IMR-90 (cell line): ENCODE results near the gene ZMIZ1. TPM values are rescaled to one million over a fixed set of nuclear protein-coding genes. Genes with fewer than 3 reads are reported as not detected.

ENCODE experiments used
- ATAC-seq: fragments of 200-7000 bp; cut with Tn5 transposase; 2 replicates; pipeline ENCODE4 v1.9.1; 2020; ENCODE audit warnings: low read depth, mild to moderate bottlenecking, moderate library complexity
- BruUV-seq: library from RNA; stranded (reverse); fragments of 400-500 nt; replicated peaks from 2 replicates; lab custom pipeline; 2021; lab: Mats Ljungman, UMichigan
- CTCF ChIA-PET: fragments of 300-600 bp; formaldehyde crosslinking; extraction: SDS; loops from one replicate; lab custom pipeline; 2021; ENCODE audit warnings: antibody characterized with exemption; lab: Yijun Ruan, JAX
- POLR2A ChIA-PET: fragments of 300-600 bp; sonication (Branson Sonifier 250); formaldehyde crosslinking; loops from one replicate; lab custom pipeline; 2022; ENCODE audit warnings: antibody characterized with exemption; ENCODE audit not compliant: unreplicated experiment; lab: Charles Lee
- DNase-seq: peaks from one replicate; pipeline ENCODE4 v3.0.0; 2013
- H2AFZ ChIP-seq: replicated peaks from 2 replicates; pipeline ENCODE3; 2013; ENCODE audit warnings: low read length, mild to moderate bottlenecking; ENCODE audit not compliant: poor library complexity
- H2AK5ac ChIP-seq: 2 replicates; pipeline ENCODE4 v1.6.1; 2013; ENCODE audit warnings: low read depth, low read length, inconsistent platforms
- H2AK9ac ChIP-seq: replicated peaks from 2 replicates; pipeline ENCODE3; 2013; ENCODE audit warnings: mild to moderate bottlenecking, low read depth, low read length, moderate library complexity; ENCODE audit not compliant: poor library complexity
- H2BK120ac ChIP-seq: 2 replicates; pipeline ENCODE4 v1.6.1; 2013; ENCODE audit warnings: low read depth, low read length, inconsistent platforms
- H2BK15ac ChIP-seq: 3 replicates; pipeline ENCODE4 v1.6.1; 2013; ENCODE audit warnings: low read depth, low read length, inconsistent platforms
- H2BK20ac ChIP-seq: 2 replicates; pipeline ENCODE4 v1.6.1; 2013; ENCODE audit warnings: low read depth, mild to moderate bottlenecking, inconsistent platforms, low read length, moderate library complexity
- H2BK5ac ChIP-seq: 2 replicates; pipeline ENCODE4 v1.6.1; 2013; ENCODE audit warnings: mild to moderate bottlenecking, low read depth, low read length, inconsistent platforms; ENCODE audit not compliant: poor library complexity, severe bottlenecking
- H3K14ac ChIP-seq: replicated peaks from 2 replicates; pipeline ENCODE4 v1.6.1; 2013; ENCODE audit warnings: low read depth, low read length, inconsistent platforms
- H3K18ac ChIP-seq: 2 replicates; pipeline ENCODE4 v1.6.1; 2013; ENCODE audit warnings: low read depth, low read length, control low read depth
- H3K23ac ChIP-seq: 2 replicates; pipeline ENCODE4 v1.6.1; 2013; ENCODE audit warnings: low read depth, low read length, inconsistent platforms
- H3K27ac ChIP-seq: 2 replicates; pipeline ENCODE4 v1.5.1; 2013; ENCODE audit warnings: mild to moderate bottlenecking, control low read depth, low read length; ENCODE audit not compliant: insufficient read depth
- H3K27me3 ChIP-seq: 2 replicates; pipeline ENCODE4 v1.6.1; 2013; ENCODE audit warnings: low read length; ENCODE audit not compliant: control insufficient read depth, insufficient read depth
- H3K36me3 ChIP-seq: 2 replicates; pipeline ENCODE4 v1.6.1; 2013; ENCODE audit warnings: low read length, mixed read lengths; ENCODE audit not compliant: control insufficient read depth, insufficient read depth
- H3K4ac ChIP-seq: 2 replicates; pipeline ENCODE4 v1.6.1; 2013; ENCODE audit warnings: low read depth, low read length, inconsistent platforms
- H3K4me1 ChIP-seq: 2 replicates; pipeline ENCODE4 v1.6.1; 2013; ENCODE audit warnings: low read length, mixed read lengths; ENCODE audit not compliant: control insufficient read depth, insufficient read depth
- H3K4me2 ChIP-seq: 2 replicates; pipeline ENCODE4 v1.6.1; 2013; ENCODE audit warnings: low read depth, mild to moderate bottlenecking, control low read depth, low read length, moderate library complexity
- H3K4me3 ChIP-seq: 2 replicates; pipeline ENCODE4 v1.5.1; 2013; ENCODE audit warnings: low read depth, mild to moderate bottlenecking, control low read depth, low read length, moderate library complexity; ENCODE audit not compliant: insufficient read depth
- H3K56ac ChIP-seq: 2 replicates; pipeline ENCODE4 v1.6.1; 2013; ENCODE audit warnings: low read length, inconsistent platforms; ENCODE audit not compliant: insufficient read depth; ENCODE audit errors: extremely low read depth
- H3K79me1 ChIP-seq, 2 experiments: 2 replicates each; pipeline ENCODE4 v1.6.1; 2013; ENCODE audit warnings: low read length in 2 of 2, inconsistent platforms in 1 of 2, low read depth in 1 of 2
- H3K9ac ChIP-seq: 2 replicates; pipeline ENCODE4 v1.6.1; 2013; ENCODE audit warnings: low read depth, low read length, control low read depth
- H3K9me1 ChIP-seq: 2 replicates; pipeline ENCODE4 v1.6.1; 2013; ENCODE audit warnings: low read length, inconsistent platforms; ENCODE audit not compliant: insufficient read depth
- H3K9me3 ChIP-seq: 2 replicates; pipeline ENCODE4 v1.6.1; 2013; ENCODE audit warnings: low read length; ENCODE audit not compliant: control insufficient read depth, insufficient read depth
- H4K20me1 ChIP-seq: 2 replicates; pipeline ENCODE4 v1.6.1; 2013; ENCODE audit warnings: low read length, inconsistent platforms; ENCODE audit not compliant: insufficient read depth
- H4K5ac ChIP-seq: 2 replicates; pipeline ENCODE4 v1.6.1; 2013; ENCODE audit warnings: mild to moderate bottlenecking, low read depth, low read length, control low read depth
- H4K8ac ChIP-seq, 2 experiments: 2 replicates each; pipeline ENCODE4 v1.6.1; 2013; ENCODE audit warnings: low read depth in 2 of 2, low read length in 2 of 2, control low read depth in 1 of 2, inconsistent platforms in 1 of 2
- H4K91ac ChIP-seq: 2 replicates; pipeline ENCODE4 v1.6.1; 2013; ENCODE audit warnings: low read depth, low read length, inconsistent platforms; ENCODE audit not compliant: insufficient read depth
- BHLHE40 ChIP-seq: fragments of 150-350 bp; IDR thresholded peaks from 2 replicates; pipeline ENCODE4 v1.6.1; 2016; ENCODE audit warnings: mild to moderate bottlenecking, low read depth, low read length
- CHD1 ChIP-seq: IDR thresholded peaks from 2 replicates; pipeline ENCODE4 v1.6.1; 2012; ENCODE audit warnings: low read depth, low read length, improper control_type of control experiment
- RCOR1 ChIP-seq: IDR thresholded peaks from 2 replicates; pipeline ENCODE4 v1.6.1; 2012; ENCODE audit warnings: mild to moderate bottlenecking, low read length, improper control_type of control experiment; ENCODE audit not compliant: insufficient replicate concordance
- RFX5 ChIP-seq: IDR thresholded peaks from 2 replicates; pipeline ENCODE4 v1.8.0; 2012; ENCODE audit warnings: low read depth, mild to moderate bottlenecking, low read length, moderate library complexity
- USF2 ChIP-seq: fragments of 150-350 bp; IDR thresholded peaks from 2 replicates; pipeline ENCODE4 v1.6.1; 2017; ENCODE audit warnings: mild to moderate bottlenecking, antibody characterized with exemption, low read length, low read depth
- WGBS, 2 experiments: methylation state at CpG; one replicate each; pipeline versions ENCODE4 v1.1.5 to v1.1.7; 2013; ENCODE audit warnings: missing lambda C conversion rate in 2 of 2; ENCODE audit not compliant: insufficient read length in 1 of 2; ENCODE audit errors: extremely low coverage in 2 of 2; 5-methylcytosine and 5-hydroxymethylcytosine counted together
- dilution Hi-C: fragments of 300-500 bp; cut with HindIII; formaldehyde crosslinking; loops from one replicate; pipeline ENCODE4 v1.14.3; 2018; ENCODE audit warnings: low sequenced_read_pairs; ENCODE audit not compliant: unreplicated experiment
- in situ Hi-C: fragments of 300-500 bp; cut with MboI; formaldehyde crosslinking; loops from 3 replicates; pipeline ENCODE4 v1.14.3; 2019; ENCODE audit warnings: low sequenced_read_pairs, inconsistent platforms, mixed read lengths
- intact Hi-C: fragments of 100-400 bp; cut with micrococcal nuclease; formaldehyde crosslinking; loops from 2 replicates; pipeline ENCODE4 v1.10.0; 2022
- polyA plus RNA-seq, 3 experiments: library from polyadenylated mRNA; depleted of rRNA; stranded (reverse); fragments of >200 nt; gene quantifications; 2 replicates each; pipeline ENCODE4 v1.2.3, GENCODE V29; 2012; ENCODE audit warnings: low replicate concordance in 1 of 3
- total RNA-seq: library from RNA; depleted of rRNA; stranded (reverse); fragments of >200 nt; gene quantifications from 2 replicates; pipeline ENCODE4 v1.2.3, GENCODE V29; 2012

The ZMIZ1 gene
- total and polyA plus RNA-seq, 2 of the 4 experiments (the other 2 are of a cell fraction), result 6.6 to 48.7 TPM

- TF ChIP-seq USF2 (no peak), BHLHE40 (no peak), CHD1 (no peak), RCOR1 (no peak)
Observed at GRCh38 chr10:79305515-79305914, 236.7 kb downstream of the ZMIZ1 start (continued).

- intact Hi-C loops (no loop called here), in situ Hi-C loops (no loop called here), dilution Hi-C loops (no loop called here)
- Histone ChIP-seq H3K4me3 (no peak overlapping the region), H2AK9ac (no peak overlapping the region), H3K27ac (no peak overlapping the region), H4K91ac (no peak overlapping the region), H3K4me1 (no peaks in the 10 kb centered on the region), H2BK15ac (no peak overlapping the region), H3K36me3 (peaks cover 90% of the 10 kb centered on the region), H2BK120ac (no peak overlapping the region), H4K5ac (no peak overlapping the region), H3K23ac (no peak overlapping the region), H3K9ac (no peak overlapping the region), H3K4ac (no peak overlapping the region), H2BK5ac (no peak overlapping the region), H3K18ac (no peak overlapping the region), H2AK5ac (no peak overlapping the region), H3K79me1 (peaks cover 39 to 69% of the 10 kb centered on the region in 2 experiments), H3K9me3 (no peaks in the 10 kb centered on the region), H3K27me3 (no peaks in the 10 kb centered on the region), H3K4me2 (no peak overlapping the region), H3K9me1 (peaks cover 9% of the 10 kb centered on the region; the same call in 1 of the 2 replicates), H3K14ac (no peak overlapping the region), H4K8ac (no peak overlapping the region), H2BK20ac (no peak overlapping the region), H4K20me1 (peaks cover 14% of the 10 kb centered on the region), H2AFZ (no peak overlapping the region), H3K56ac (no peak overlapping the region)
- no TSS peak for BruUV-seq
- no peak for TF ChIP-seq RFX5
- ChIA-PET CTCF (no interaction called here), POLR2A (no interaction called here)
- DNase-seq (no peak), ATAC-seq (no peak)
- WGBS, 2 experiments, result 93% methylated on average over 7 of the region's 15 CpGs; no CpG with 5 or more reads in 1 of the 2 experiments
Observed at GRCh38 chr10:79305988-79306387, 237.2 kb downstream of the ZMIZ1 start.
